Measurements from ENCODE around the gene SLC12A7.
"Not testable (repeated sequence)": the region's sequence is repeated elsewhere in the genome, so short reads cannot be mapped to it uniquely, and the experiment has no call there.

The SLC12A7 gene

GRCh38 chr5:1009359-1010180 is 102.3 kb downstream of the SLC12A7 start:
- FAIRE-seq (no peak), DNase-seq (ENCODE audit: low spot score) (no peak)

GRCh38 chr5:1008451-1009358 is 103.2 kb downstream of the SLC12A7 start, which contains the start of gene NKD2:
Gene NKD2, plus strand, starts transcription at chr5:1008802. Its CDS starts 256 bp downstream, at chr5:1009058.
- FAIRE-seq, result no peak
- DNase-seq (ENCODE audit: low spot score), result no peak

GRCh38 chr5:1007681-1008450 is 104.0 kb downstream of the SLC12A7 start:
- FAIRE-seq (no peak), DNase-seq (ENCODE audit: low spot score) (no peak)

- DNase-seq (ENCODE audit: low spot score), result no peak
- FAIRE-seq, result no peak
Observed at GRCh38 chr5:1007221-1007680, 104.6 kb downstream of the SLC12A7 start.

- DNase-seq (ENCODE audit: low spot score) (no peak), FAIRE-seq (no peak)
Observed at GRCh38 chr5:1006656-1007071, 105.2 kb downstream of the SLC12A7 start.

DNA sequence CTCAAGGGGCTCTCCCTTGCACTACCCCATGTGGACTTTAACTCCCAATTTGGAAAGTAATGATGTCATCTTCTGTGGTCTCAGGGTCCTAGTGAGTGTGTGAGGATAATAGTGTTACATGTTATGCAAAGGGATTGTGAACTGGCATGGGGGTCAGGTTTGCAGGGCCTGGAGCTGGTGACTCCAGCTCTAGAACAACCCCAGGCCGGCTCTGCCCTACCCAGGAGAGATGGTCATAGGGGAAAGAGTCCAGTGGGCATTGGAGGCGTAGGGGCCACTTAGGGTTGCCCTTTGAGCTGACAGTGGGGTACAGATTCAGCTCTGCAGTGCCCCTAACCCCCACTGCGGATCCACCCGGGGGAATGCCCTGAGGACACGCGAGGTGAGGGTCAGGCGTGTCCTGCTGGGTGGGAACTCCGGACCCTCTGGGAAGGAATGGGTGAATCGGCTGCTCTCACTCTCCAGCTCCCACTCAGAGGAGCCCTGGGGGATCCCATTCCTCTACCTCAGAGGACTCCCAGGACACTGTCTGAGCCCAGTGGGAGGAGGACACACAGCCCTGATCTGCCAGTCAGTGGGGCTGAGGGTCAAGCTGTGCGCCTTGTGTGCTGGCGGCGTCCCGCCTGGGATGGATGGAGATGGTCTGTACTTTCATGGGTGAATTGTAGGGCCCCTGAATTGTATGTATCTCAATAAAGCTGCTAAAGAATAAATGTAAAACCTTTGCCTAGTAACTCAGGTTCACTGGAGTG is 105.8 kb downstream of the SLC12A7 start:
- DNase-seq (ENCODE audit: low spot score), result no peak

GRCh38 chr5:1005249-1005851 is 106.5 kb downstream of the SLC12A7 start:
- DNase-seq (ENCODE audit: low spot score), result no peak
- FAIRE-seq, result no peak

More for the DNA sequence above, 105.8 kb downstream of the SLC12A7 start:
- no peak for FAIRE-seq

- DNase-seq (ENCODE audit: low spot score) (no peak), FAIRE-seq (no peak)
Observed at GRCh38 chr5:1004461-1005248, 107.2 kb downstream of the SLC12A7 start.

DNA sequence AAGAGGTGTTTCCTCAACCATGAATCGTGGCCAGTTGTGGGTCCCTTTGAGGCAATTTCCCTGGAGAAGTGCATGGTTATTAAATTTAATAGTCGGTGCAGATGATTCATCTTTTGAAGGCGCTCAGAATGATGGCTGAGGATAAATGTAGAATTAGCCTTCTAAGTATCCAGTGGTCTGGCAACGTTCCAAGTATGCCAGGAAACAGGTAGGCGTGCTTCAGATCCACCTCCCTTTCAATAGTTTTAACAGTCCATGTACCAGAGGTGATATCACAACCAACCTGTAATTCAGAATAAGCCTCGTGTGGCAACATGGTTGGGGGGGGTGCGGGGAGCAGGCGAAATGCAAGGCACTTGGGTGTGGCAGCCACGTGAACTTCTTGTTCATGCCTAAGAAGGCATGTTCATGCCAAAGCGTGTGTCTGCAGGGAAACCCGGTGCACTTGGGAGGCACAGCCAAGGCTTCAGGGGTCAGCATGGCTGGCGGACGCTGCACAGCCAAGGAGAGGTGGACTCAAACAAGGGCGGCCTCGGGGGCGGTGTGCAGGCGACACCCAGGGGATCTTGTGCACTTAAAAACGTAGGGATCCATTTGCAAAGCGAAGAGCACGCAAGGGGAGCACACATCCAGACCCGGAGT is 108.4 kb downstream of the SLC12A7 start:
- FAIRE-seq, result no peak
- peak; percentile 23 for DNase-seq (ENCODE audit: low spot score)

- FAIRE-seq (no peak), DNase-seq (ENCODE audit: low spot score) (no peak)
Observed at GRCh38 chr5:1002836-1003235, 109.0 kb downstream of the SLC12A7 start.

DNA sequence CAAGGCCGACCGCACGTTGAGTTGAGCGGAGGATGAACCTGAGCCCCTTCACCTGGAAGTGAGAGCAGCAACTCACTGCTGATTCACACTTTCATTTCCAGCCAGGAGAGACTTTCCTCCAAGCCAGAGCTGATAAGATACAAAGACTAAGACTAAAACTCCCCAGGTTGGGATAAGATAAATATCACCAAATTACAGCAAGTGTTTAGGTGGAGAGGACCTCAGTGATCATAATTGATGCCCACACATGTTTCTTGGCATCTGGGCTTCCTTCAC is 109.7 kb downstream of the SLC12A7 start:
- FAIRE-seq (no peak), DNase-seq (ENCODE audit: low spot score) (no peak)

DNA sequence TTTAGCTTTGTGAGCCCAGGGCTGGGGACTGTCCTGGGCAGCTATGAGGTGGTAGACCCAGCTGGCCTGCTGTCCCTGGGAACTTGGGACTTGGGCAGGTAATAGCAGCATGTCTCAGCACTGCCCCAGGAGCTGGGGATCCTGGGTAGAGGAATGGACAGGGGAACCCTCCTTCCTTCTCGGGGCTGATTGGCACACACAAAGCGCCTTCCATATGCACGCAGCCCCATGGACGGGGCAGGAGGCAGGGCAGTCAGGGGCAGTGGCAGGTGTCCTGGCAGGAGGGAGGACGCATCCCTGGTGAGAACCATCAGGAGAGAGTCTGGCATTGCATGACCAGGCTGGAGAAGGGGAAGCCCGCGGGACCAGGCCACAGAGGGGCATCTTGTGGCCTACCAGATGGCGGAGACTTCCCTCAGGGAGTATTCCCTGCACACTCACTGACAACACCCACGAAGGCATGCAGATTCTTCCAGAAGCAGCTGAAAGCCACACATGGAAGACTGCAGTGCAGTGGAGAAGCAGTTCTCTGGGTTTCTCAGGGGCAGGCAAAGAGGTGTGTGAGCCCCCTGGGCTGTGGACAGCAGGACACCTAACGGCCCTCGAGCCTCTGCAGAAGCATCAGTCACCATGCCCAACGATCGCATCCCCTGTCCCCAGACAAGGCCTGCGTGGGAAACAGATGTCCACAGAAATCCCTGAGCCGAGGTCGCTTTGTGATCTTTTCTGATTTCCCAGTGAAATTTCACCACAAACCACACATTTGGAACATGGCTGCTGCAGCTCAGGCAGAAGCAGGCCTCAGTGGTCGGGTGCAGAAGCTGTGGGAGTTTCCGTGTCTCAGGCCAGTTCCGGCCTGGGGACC is 110.2 kb downstream of the SLC12A7 start:
- DNase-seq (ENCODE audit: low spot score), result no peak
- FAIRE-seq, result no peak

- FAIRE-seq; DNase-seq (ENCODE audit: low spot score): not testable (repeated sequence)
Observed at GRCh38 chr5:1000831-1001230, 111.0 kb downstream of the SLC12A7 start.
